UCSD-AML1 (cell line): ENCODE data around the gene ELOVL3.
"Not testable (repeated sequence)": the region's sequence is repeated elsewhere in the genome, so short reads cannot be mapped to it uniquely, and the experiment has no call there.

Experiments
- DNase-seq: peaks from one replicate; lab custom pipeline; 2025; ENCODE audit not compliant: unreplicated experiment; lab: John Stamatoyannopoulos, UW

Gene ELOVL3

DNA sequence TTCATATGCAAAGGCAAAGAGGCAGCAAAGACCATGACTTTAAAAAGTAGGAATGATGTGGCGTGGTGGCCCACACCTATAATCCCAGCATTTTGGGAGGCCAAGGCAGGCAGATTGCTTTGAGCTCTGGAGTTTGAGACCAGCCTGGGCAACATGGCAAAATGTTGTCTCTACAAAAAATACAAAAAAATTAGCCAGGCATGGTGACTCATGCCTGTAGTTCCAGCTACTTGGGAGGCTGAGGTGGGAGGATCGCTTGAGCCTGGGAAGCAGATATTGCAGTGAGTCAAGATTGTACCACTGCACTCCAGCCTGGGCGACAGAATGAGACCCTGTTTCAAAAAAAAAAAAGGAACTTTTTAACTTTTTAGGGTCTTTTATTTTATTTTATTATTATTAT is 26.4 kb downstream of the ELOVL3 start:
- not testable (repeated sequence) for DNase-seq

DNA sequence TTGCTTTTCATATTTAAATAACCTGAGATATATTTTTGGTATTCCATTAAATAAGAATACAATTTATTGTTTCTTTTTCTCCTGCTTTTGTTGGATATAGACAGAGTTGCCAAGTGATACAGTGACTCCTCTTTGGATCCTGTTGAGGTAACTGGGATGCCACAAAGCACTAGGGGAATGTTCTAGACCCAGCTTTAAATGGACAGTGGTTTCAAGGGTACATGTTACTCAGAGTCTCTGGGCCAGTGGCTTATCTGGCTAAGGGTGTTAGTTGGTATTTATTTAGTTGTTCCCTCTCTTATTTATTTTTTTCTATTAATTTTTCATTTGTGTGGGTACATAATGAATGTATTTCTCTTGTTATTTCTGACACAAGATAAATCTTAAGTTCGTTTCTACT is 28.3 kb downstream of the ELOVL3 start:
- no peak for DNase-seq

- DNase-seq, result no peak
Measured at GRCh38 chr10:102255404-102255803, 29.3 kb downstream of the ELOVL3 start.

DNA sequence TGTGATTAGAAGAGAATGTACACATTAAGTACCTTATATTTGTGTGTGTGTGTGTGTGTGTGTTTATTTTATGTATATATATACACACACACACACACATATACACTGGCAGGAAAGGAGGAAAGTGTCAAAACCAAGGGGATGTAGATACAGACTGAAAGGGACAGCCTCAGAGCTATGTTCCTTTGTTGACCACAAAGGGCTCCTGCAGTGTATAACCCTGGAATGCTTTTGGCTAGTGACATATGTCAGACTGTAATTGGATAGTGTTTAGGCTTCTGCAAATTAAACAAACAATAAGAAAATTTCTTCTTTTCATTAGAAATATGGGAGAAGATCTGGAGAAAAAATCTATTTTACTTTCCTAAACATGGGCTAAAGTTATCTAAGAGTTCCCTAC is 35.1 kb downstream of the ELOVL3 start:
- no peak for DNase-seq

GRCh38 chr10:102261842-102262241 is 35.7 kb downstream of the ELOVL3 start:
- no peak for DNase-seq

DNA sequence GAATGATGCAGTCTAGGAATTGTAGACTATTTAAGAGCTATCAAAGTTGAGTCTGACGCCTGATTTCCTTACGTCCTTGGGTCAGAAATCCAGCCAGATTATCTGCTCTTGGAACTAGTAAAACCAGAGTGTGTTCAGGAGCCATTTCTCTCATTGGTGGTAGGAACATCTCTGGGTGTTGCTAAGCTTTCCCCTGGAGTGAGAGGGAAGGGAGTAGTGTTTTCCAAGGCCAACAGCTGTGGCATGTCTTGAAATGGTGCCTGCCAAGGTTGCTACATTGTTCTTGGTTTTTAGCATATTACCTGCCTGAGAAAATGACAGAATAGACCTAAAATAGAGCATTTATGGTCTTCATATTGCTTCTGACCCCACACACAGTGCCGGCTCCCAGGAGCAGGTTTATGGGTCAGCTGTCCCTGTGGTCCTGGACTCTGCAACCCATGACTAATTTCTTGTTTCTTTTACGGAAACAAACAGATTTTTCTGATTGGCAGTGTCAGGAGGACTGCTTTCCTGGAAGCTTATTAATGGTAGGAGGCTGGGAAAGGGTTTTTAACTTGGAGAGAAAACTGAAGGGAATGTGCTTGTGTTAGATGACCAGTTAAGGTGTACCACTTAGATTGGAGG is 36.8 kb downstream of the ELOVL3 start:
- DNase-seq, result no peak

GRCh38 chr10:102264371-102264770 is 38.3 kb downstream of the ELOVL3 start:
- no peak for DNase-seq

DNA sequence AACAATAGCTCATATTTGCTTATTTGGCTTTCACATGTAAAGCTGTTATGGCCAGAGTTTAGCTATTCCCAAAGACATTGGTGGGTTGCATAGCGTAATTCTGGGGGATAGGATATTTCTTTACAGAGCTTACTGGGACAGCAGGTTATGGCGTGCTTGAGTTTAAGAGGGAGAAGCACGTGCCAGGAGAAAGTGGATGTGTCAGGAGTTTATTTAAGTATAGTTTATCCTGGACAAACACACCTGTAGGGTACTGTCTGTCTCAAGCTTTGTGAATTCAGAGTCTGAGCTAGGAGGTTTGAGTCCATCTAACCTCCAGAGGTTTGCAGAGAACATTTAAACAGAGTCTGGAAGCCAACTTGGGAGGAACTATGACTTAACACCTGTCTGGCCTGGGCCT is 40.6 kb downstream of the ELOVL3 start:
- no peak for DNase-seq

GRCh38 chr10:102267748-102268147 is 41.6 kb downstream of the ELOVL3 start:
- DNase-seq, result no peak

- no peak for DNase-seq
Measured at GRCh38 chr10:102268375-102268888, 42.3 kb downstream of the ELOVL3 start.

DNA sequence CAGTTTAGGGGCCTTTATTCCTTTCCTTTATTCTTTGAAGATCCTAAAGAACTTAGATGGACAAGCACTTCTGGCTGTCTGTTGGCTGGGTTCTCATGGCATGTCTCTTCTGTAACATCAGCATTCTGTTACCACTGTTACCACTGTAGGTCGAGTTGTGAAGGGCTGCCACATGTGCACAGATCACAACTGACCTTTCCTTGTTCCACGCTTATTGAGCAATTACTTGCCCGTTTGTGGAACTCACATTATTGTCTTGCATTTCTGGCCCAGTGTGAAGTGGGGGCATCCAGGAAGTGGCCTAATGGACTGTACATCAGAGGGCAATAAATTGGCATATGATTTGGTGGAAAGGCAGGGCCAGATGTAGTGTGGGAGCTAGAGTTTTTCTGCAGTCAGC is 42.9 kb downstream of the ELOVL3 start:
- DNase-seq, result no peak

DNA sequence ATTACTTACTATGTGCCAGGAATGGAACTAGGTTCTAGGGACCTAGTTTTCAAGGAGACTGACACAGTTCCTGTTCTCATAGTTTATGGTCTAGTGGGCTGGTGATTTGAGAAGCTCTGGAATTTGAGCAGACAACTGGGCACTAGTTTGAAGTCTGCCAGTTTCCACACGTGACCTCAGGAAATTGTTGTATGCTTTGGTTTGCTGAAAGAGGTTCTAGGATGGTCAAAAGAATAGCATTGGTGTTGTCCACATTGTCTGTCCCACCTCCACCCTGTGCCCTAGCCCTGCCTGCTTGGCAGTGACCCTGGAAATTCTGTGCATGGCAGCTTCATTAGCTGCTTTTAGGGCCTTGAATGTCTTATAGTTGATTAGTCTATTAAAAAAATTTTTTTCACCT is 48.0 kb downstream of the ELOVL3 start:
- no peak for DNase-seq

DNA sequence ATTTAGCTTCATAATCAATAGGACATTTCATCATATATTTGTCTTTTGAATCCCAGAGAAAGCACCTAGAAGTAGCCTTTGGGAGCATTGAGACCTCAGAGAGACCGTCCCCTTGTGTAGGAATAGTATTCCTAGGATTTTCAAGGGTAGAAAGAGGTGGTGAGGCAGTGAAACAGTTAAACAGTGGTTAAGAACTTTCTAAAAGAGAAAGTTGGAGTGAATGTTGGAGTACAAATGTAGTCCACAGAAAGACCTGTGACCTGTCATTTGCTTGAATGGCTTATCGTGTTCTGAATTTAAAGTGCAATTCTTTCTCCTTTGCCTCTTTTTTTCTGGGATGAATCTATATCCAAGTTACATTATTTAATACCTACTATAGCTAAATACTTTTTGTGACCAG is 49.2 kb downstream of the ELOVL3 start:
- DNase-seq, result no peak

GRCh38 chr10:102279104-102279503 is 53.0 kb downstream of the ELOVL3 start:
- no peak for DNase-seq
